ENCODE data around the gene THPO.

THPO gene

DNA sequence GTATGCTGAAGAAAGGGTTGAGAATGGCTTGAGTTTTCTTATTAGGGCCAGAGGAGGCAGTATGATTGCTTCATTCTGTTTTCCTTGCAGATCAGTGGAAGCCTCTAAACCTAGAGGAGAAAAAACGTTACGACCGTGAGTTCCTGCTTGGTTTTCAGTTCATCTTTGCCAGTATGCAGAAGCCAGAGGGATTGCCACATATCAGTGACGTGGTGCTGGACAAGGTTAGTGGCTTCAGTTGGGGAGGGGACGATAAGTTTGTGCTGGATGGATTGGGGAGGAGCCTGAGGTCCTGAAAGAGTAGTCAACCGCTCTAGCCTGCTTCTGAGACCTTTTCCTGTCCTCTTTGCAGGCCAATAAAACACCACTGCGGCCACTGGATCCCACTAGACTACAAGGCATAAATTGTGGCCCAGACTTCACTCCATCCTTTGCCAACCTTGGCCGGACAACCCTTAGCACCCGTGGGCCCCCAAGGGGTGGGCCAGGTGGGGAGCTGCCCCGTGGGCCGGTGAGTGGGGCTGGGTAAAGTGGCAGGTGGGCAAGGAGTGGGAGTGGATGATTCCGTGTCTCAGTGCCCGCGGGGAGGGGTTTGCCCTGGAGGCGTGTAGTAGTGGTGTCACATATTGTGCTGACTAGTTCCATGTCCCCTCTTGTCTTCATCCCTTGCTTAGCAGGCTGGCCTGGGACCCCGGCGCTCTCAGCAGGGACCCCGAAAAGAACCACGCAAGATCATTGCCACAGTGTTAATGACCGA is 55.1 kb downstream of the THPO start:
- no peak for DNase-seq
- intact Hi-C loops (cut with DNase I): no loop called here
